Transverse colon (tissue), 4 donors: ENCODE measurements around the gene MGST2. TPM values are rescaled to one million over a fixed set of nuclear protein-coding genes. Genes with fewer than 3 reads are reported as not detected.

ENCODE experiments used
- DNase-seq: peaks from one replicate; pipeline ENCODE4 v3.0.0-alpha.2; 2019
- H3K27ac ChIP-seq, 4 donors: fragments of 200-600 bp; sonication (generic); 2 replicates each; pipeline ENCODE4 v1.5.1; 2016 to 2018; ENCODE audit warnings: inconsistent platforms in 4 of 4
- H3K27me3 ChIP-seq: fragments of 200-600 bp; sonication (generic); 2 replicates; pipeline ENCODE4 v1.5.1; 2017; ENCODE audit warnings: inconsistent platforms
- H3K36me3 ChIP-seq, 4 donors: fragments of 200-600 bp; sonication (generic); 2 replicates each; pipeline ENCODE4 v1.5.1; 2017 to 2019; ENCODE audit warnings: inconsistent platforms in 4 of 4
- H3K4me1 ChIP-seq, 4 donors: fragments of 200-600 bp; sonication (generic); 2 replicates each; pipeline ENCODE4 v1.5.1; 2017 to 2020; ENCODE audit warnings: inconsistent platforms in 4 of 4
- H3K4me3 ChIP-seq, 4 donors: fragments of 200-600 bp; sonication (generic); 1 replicate in 1 of 4; 2 replicates in 3 of 4; pipeline versions ENCODE4 v1.5.1 to v1.6.1; 2017 to 2019; ENCODE audit warnings: inconsistent platforms in 4 of 4
- H3K9me3 ChIP-seq, 2 donors: fragments of 200-600 bp; sonication (generic); 2 replicates each; pipeline ENCODE4 v1.5.1; 2017 to 2019; ENCODE audit warnings: inconsistent platforms in 2 of 2
- EP300 ChIP-seq: sonication (generic); formaldehyde crosslinking; IDR thresholded peaks from one replicate; pipeline ENCODE4 v1.6.1; 2017; ENCODE audit warnings: antibody characterized with exemption, low read depth
- POLR2A ChIP-seq: fragments of 450-650 bp; IDR thresholded peaks from one replicate; pipeline ENCODE4 v1.6.1; 2016; ENCODE audit warnings: antibody characterized with exemption, mild to moderate bottlenecking, moderate library complexity
- POLR2AphosphoS5 ChIP-seq, 3 donors: sonication (generic); formaldehyde crosslinking; IDR thresholded peaks; one replicate each; pipeline ENCODE4 v1.6.1; 2016; ENCODE audit warnings: antibody characterized with exemption in 3 of 3
- WGBS, 2 donors: methylation state at CpG; one replicate each; pipeline ENCODE4 v1.1.5; 2018; ENCODE audit warnings: low coverage in 1 of 2; 5-methylcytosine and 5-hydroxymethylcytosine counted together
- in situ Hi-C, 4 donors: fragments of 200-750 bp; cut with MboI; loops; one replicate each; pipeline versions ENCODE4 v1.15.0 to v1.15.1; 2017; ENCODE audit warnings: low sequenced_read_pairs in 3 of 4, low pct_ligation_motif_present in 1 of 4, low pct_unique_long_range_greater_than_20kb in 1 of 4
- intact Hi-C: fragments of 100-400 bp; cut with DNase I; formaldehyde crosslinking; loops from one replicate; pipeline ENCODE4 v1.15.1; 2023; ENCODE audit warnings: low total_unique reads
- total RNA-seq, 4 donors: library from RNA; depleted of rRNA; stranded (reverse); fragments of >200 nt; gene quantifications; one replicate each; pipeline ENCODE4 v1.1.0, GENCODE V29; 2016
- TF ChIP-seq, protein P1 (sequence below), 5 experiments: fragments of 200-600 bp in 3 of 5; fragments of 450-650 bp in 2 of 5; sonication (generic) in 3 of 5; IDR thresholded peaks; 1 replicate in 2 of 5; 2 replicates in 3 of 5; pipeline ENCODE4 v1.5.1; 2016 to 2017; ENCODE audit warnings: antibody characterized with exemption in 5 of 5, inconsistent platforms in 3 of 5, mild to moderate bottlenecking in 2 of 5, moderate library complexity in 1 of 5

MGST2 gene
- total RNA-seq, 4 donors from 2014 or later: 3.4 to 91.5 (median 39.4) TPM

DNA sequence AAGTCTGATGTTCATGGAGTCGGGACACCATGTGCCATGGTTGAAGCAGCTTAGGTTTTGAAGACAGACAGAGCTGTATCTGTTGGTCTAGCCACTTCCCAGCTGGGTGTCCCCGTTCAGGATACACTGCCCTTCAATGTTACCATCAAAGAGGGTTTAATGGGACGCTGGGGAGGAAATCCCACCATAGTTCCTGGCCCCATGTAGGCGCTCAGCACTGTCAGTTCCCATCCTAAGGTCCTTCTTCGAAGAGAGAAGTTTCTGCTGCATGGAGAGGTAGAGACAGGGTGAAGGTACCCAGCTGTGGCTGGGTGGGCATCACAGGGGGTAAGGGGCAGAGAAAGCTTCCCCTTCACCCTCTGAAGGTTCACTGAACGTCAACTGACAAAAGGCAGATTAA lies 3.7 kb downstream of the MGST2 start:
- DNase-seq: no peak
- no peaks in the 10 kb centered on the region for H3K27me3 ChIP-seq
- TF ChIP-seq, protein P1, sequence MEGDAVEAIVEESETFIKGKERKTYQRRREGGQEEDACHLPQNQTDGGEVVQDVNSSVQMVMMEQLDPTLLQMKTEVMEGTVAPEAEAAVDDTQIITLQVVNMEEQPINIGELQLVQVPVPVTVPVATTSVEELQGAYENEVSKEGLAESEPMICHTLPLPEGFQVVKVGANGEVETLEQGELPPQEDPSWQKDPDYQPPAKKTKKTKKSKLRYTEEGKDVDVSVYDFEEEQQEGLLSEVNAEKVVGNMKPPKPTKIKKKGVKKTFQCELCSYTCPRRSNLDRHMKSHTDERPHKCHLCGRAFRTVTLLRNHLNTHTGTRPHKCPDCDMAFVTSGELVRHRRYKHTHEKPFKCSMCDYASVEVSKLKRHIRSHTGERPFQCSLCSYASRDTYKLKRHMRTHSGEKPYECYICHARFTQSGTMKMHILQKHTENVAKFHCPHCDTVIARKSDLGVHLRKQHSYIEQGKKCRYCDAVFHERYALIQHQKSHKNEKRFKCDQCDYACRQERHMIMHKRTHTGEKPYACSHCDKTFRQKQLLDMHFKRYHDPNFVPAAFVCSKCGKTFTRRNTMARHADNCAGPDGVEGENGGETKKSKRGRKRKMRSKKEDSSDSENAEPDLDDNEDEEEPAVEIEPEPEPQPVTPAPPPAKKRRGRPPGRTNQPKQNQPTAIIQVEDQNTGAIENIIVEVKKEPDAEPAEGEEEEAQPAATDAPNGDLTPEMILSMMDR (IDR thresholded peaks at IDR 0.05): no peak
- TF ChIP-seq POLR2A: no peak
- intact Hi-C loops (no loop called here), in situ Hi-C loops (no loop called here)
- peaks cover 7 to 40% (median 31%) of the 10 kb centered on the region in 4 donors for H3K4me1 ChIP-seq
- no peaks in the 10 kb centered on the region for H3K9me3 ChIP-seq
- 79 to 84% methylated on average over 2 to 6 of the region's 6 CpGs for WGBS, 2 donors
- no peak overlapping the region for H3K27ac ChIP-seq
- H3K36me3 ChIP-seq: no peaks in the 10 kb centered on the region
- no peak overlapping the region for H3K4me3 ChIP-seq

DNA sequence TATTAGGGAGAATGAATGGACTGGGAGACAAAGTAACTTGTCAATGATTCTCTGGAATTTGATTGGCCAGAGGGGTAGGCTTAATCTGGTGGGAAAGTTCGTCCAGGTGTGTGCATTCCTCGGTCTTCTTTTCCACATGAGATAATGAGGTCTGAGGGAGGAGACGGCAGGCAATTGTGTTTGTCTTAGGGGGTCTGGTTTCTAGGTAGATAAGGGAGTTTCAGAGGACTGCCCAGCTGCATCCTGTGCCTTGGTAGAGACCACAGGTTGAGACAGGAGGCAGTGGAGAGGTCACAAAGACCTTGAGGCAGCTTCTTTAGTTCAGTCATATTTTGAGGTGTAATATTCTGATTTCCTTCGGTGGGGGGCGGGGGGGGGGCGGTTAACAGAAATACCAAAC lies 4.3 kb downstream of the MGST2 start:
- H3K4me1 ChIP-seq: peaks cover 5 to 36% (median 29%) of the 10 kb centered on the region in 4 donors
- in situ Hi-C loops (no loop called here), intact Hi-C loops (no loop called here)
- WGBS, 2 donors: 62 to 79% methylated on average over 6 of the region's 6 CpGs
- H3K4me3 ChIP-seq: no peak overlapping the region
- H3K36me3 ChIP-seq: no peaks in the 10 kb centered on the region
- H3K9me3 ChIP-seq: no peaks in the 10 kb centered on the region
- H3K27ac ChIP-seq: no peak overlapping the region
- no peak for TF ChIP-seq POLR2AphosphoS5 (IDR thresholded peaks at IDR 0.05)
- H3K27me3 ChIP-seq: no peaks in the 10 kb centered on the region
- no peak for DNase-seq

DNA sequence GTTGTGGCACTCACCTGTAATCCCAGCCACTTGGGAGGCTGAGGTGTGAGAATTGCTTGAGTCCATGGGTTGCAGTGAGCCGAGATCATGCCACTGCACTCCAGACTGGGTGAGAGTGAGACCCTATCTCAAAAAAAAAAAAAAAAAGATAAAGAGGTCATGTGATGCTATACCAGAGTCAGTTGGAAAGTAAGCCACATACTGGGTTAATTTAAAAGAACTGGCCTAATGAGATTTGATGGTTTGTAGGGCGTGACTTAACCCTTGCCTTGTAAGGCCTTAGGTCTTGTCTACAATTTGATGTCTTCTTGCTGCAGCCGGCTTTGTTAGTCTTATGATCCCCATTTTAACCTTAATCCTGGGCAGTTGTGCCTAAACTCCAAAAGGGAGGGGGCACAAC lies 5.2 kb downstream of the MGST2 start:
- peaks cover 0 to 31% (median 22%) of the 10 kb centered on the region in 4 donors for H3K4me1 ChIP-seq
- H3K27ac ChIP-seq: no peak overlapping the region
- TF ChIP-seq POLR2AphosphoS5 (IDR thresholded peaks at IDR 0.05) (no peak), EP300 (no peak), POLR2A (no peak)
- TF ChIP-seq, protein P1 (IDR thresholded peaks at IDR 0.05): no peak
- no peaks in the 10 kb centered on the region for H3K27me3 ChIP-seq
- in situ Hi-C loops (no loop called here), intact Hi-C loops (no loop called here)
- DNase-seq: no peak
- no peaks in the 10 kb centered on the region for H3K36me3 ChIP-seq
- WGBS, 2 donors: 94% methylated on average over 2 to 3 of the region's 3 CpGs
- no peaks in the 10 kb centered on the region for H3K9me3 ChIP-seq
- no peak overlapping the region for H3K4me3 ChIP-seq

DNA sequence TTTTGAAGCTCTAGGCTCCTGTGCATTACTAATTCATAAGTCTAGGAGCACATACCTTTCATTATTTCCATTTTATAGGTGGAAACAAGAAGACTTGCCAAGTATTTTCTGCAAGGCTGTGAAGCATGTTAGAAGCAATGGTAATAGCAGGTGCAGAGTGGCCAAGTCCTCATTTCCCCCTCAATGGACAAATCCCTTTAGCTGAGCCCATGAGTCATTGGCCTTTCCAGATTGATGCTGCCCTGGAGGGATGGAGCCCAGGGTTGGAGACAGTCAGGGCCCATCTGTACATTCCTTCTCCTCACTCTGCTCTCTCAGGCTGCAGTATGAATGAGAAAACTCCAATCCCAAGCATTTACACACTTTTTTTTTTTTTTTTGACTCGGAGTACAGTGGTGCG lies 6.6 kb downstream of the MGST2 start:
- Histone ChIP-seq H3K4me1 (peaks cover 0 to 22% (median 16%) of the 10 kb centered on the region in 4 donors), H3K9me3 (no peaks in the 10 kb centered on the region), H3K4me3 (no peak overlapping the region), H3K27ac (no peak overlapping the region), H3K27me3 (no peaks in the 10 kb centered on the region), H3K36me3 (no peaks in the 10 kb centered on the region)
- in situ Hi-C loops: no loop called here
- intact Hi-C loops: no loop called here
- TF ChIP-seq EP300: no peak
- DNase-seq: no peak
- WGBS, 2 donors: 80 to 100% methylated on average over 1 to 2 of the region's 2 CpGs

DNA sequence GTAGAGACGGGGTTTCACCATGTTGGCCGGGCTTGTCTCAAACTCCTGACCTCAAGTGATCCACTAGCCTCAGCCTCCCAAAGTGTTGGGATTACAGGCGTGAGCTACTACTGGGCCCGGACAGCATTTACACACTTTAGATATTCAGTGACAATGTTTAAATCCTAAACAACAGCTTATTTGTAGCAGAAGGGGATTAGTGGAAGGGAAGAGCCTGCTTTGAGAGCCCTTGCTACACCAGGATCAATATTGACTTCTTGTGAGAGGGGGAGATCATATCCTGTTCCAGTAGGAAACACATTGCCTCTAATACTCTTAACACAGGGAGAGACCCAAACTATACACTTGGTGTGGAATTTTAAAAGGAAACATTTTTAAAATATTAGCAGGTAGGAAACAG lies 7.1 kb downstream of the MGST2 start:
- no peaks in the 10 kb centered on the region for H3K9me3 ChIP-seq
- WGBS, 2 donors: 90 to 96% methylated on average over 2 to 4 of the region's 4 CpGs
- intact Hi-C loops (no loop called here), in situ Hi-C loops (no loop called here)
- no peaks in the 10 kb centered on the region for H3K27me3 ChIP-seq
- H3K4me3 ChIP-seq: no peak overlapping the region
- TF ChIP-seq POLR2A (no peak), POLR2AphosphoS5 (IDR thresholded peaks at IDR 0.05) (no peak), EP300 (no peak)
- TF ChIP-seq, protein P1 (IDR thresholded peaks at IDR 0.05): no peak
- H3K4me1 ChIP-seq: peaks cover 0 to 17% (median 11%) of the 10 kb centered on the region in 4 donors
- no peaks in the 10 kb centered on the region for H3K36me3 ChIP-seq
- no peak overlapping the region for H3K27ac ChIP-seq
- no peak for DNase-seq
